Measurements from ENCODE around the gene RPS2.

- TF ChIP-seq CTCF (IDR thresholded peaks at IDR 0.05), result no peak
- no peak for TF ChIP-seq FOSL2 (IDR thresholded peaks at IDR 0.05; ENCODE audit: borderline replicate concordance, low read depth)
- TF ChIP-seq REST (IDR thresholded peaks at IDR 0.05; ENCODE audit: low read depth, low read length), result no peak
- TF ChIP-seq POLR2AphosphoS5 (IDR thresholded peaks at IDR 0.05; ENCODE audit: low read depth, low read length), result no peak
- TF ChIP-seq MXI1 (IDR thresholded peaks at IDR 0.05; ENCODE audit: low read depth, low read length), result no peak
Observed at GRCh38 chr16:1938316-1938715, 26.3 kb downstream of the RPS2 start.
